K562 (cell line): ENCODE results near the gene DIAPH3. TPM values are rescaled to one million over a fixed set of nuclear protein-coding genes. Genes with fewer than 3 reads are reported as not detected.
A peak's percentile ranks its signal among the peaks of the same experiment; 100 is the strongest.

Experiments
- ATAC-seq: fragments of 200-7000 bp; cut with Tn5 transposase; 3 replicates; pipeline ENCODE4 v1.9.1; 2020; ENCODE audit warnings: moderate library complexity
- BruUV-seq: library from RNA; stranded (reverse); fragments of 400-500 nt; replicated peaks from 2 replicates; lab custom pipeline; 2021; lab: Mats Ljungman, UMichigan
- CTCF ChIA-PET: fragments of 300-600 bp; formaldehyde crosslinking; extraction: SDS; loops from one replicate; lab custom pipeline; 2021; ENCODE audit warnings: low intra/inter-chr PET ratio; lab: Yijun Ruan, JAX
- POLR2A ChIA-PET: fragments of 300-600, 350-650 bp; sonication (Branson Sonifier 250); formaldehyde crosslinking; extraction: SDS; loops from one replicate; lab custom pipeline; 2021; ENCODE audit warnings: antibody characterized with exemption, inconsistent platforms; lab: Yijun Ruan, JAX
- DNase-seq, 4 experiments: peaks; one replicate each; pipeline versions ENCODE4 v3.0.0 to v3.0.0-alpha.2; 2011 to 2018; ENCODE audit warnings: low spot score in 3 of 4, mixed read lengths in 3 of 4; ENCODE audit errors: extremely low read depth in 1 of 4
- FAIRE-seq: peaks from 2 replicates; lab custom pipeline; 2011; peaks lifted over from hg19 to GRCh38; lab: Jason Lieb, UNC
- H2AFZ ChIP-seq: 2 replicates; pipeline ENCODE4 v1.6.0; 2011; ENCODE audit warnings: low read depth, low read length, control low read depth, inconsistent platforms
- H3K27ac ChIP-seq: fragments of 200-600 bp; 3 replicates; pipeline ENCODE4 v1.8.0; 2011; ENCODE audit warnings: low read depth, mild to moderate bottlenecking, control low read depth, inconsistent platforms, low read length, moderate library complexity, mixed read lengths; ENCODE audit errors: extremely low read depth
- H3K27me3 ChIP-seq, 2 experiments: fragments of 300-600 bp in 1 of 2; 2 replicates in 1 of 2; 3 replicates in 1 of 2; pipeline versions ENCODE4 v1.6.0 to v1.8.0; 2011; ENCODE audit warnings: inconsistent platforms in 2 of 2, low read length in 2 of 2, mild to moderate bottlenecking in 1 of 2, mixed read lengths in 1 of 2, moderate library complexity in 1 of 2; ENCODE audit not compliant: control insufficient read depth in 2 of 2, insufficient read depth in 2 of 2
- H3K36me3 ChIP-seq: fragments of 300-600 bp; 3 replicates; pipeline ENCODE4 v1.8.0; 2011; ENCODE audit warnings: mild to moderate bottlenecking, low read length, inconsistent platforms; ENCODE audit not compliant: control insufficient read depth, insufficient read depth
- H3K4me1 ChIP-seq, 2 experiments: fragments of 200-600 bp in 1 of 2; replicated peaks in 1 of 2; 2 replicates in 1 of 2; 3 replicates in 1 of 2; pipeline versions ENCODE4 v1.5.1 to v1.8.0; 2011; ENCODE audit warnings: inconsistent platforms in 2 of 2, low read length in 2 of 2, mild to moderate bottlenecking in 1 of 2, mixed read lengths in 1 of 2, moderate library complexity in 1 of 2; ENCODE audit not compliant: control insufficient read depth in 2 of 2, insufficient read depth in 2 of 2
- H3K4me2 ChIP-seq: 2 replicates; pipeline ENCODE4 v1.6.1; 2011; ENCODE audit warnings: low read length, control low read depth, inconsistent platforms, mixed read lengths; ENCODE audit not compliant: insufficient read depth
- H3K4me3 ChIP-seq: fragments of 200-600 bp; sonication (generic), shearing (Covaris generic); 2 replicates; pipeline ENCODE4 v1.5.1; 2016; ENCODE audit warnings: control low read depth, inconsistent platforms
- H3K79me2 ChIP-seq: fragments of 200-600 bp; 3 replicates; pipeline ENCODE4 v1.8.0; 2011; ENCODE audit warnings: low read length, inconsistent platforms; ENCODE audit not compliant: control insufficient read depth, insufficient read depth
- H3K9ac ChIP-seq, 2 experiments: 2 replicates each; pipeline versions ENCODE4 v1.6.0 to v1.6.1; 2011; ENCODE audit warnings: low read depth in 2 of 2, low read length in 2 of 2, control low read depth in 1 of 2, inconsistent platforms in 1 of 2, mild to moderate bottlenecking in 1 of 2, mixed read lengths in 1 of 2; ENCODE audit not compliant: insufficient read depth in 1 of 2
- H3K9me1 ChIP-seq: one replicate; pipeline ENCODE4 v1.6.0; 2011; ENCODE audit warnings: inconsistent platforms, mild to moderate bottlenecking, low read length, moderate library complexity; ENCODE audit not compliant: control insufficient read depth, insufficient read depth
- H3K9me3 ChIP-seq: replicated peaks from 2 replicates; pipeline ENCODE4 v1.5.1; 2011; ENCODE audit warnings: low read depth, low read length, inconsistent platforms; ENCODE audit not compliant: control insufficient read depth, insufficient read depth
- H4K20me1 ChIP-seq: replicated peaks from 2 replicates; pipeline ENCODE4 v1.6.1; 2011; ENCODE audit warnings: low read length, inconsistent platforms, mixed read lengths; ENCODE audit not compliant: control insufficient read depth, insufficient read depth
- ELF4 ChIP-seq: fragments of 450-650 bp; formaldehyde crosslinking; IDR thresholded peaks from 2 replicates; pipeline ENCODE4 v1.4.0; 2022; ENCODE audit warnings: missing genetic modification characterization
- FOXK2 ChIP-seq, 2 experiments: fragments of 450-650 bp; IDR thresholded peaks in 1 of 2; conservative IDR thresholded peaks in 1 of 2; 2 replicates each; pipeline ENCODE4 v1.6.1; 2016; ENCODE audit warnings: low read depth in 2 of 2, mild to moderate bottlenecking in 1 of 2
- GATAD2B ChIP-seq: fragments of 450-650 bp; IDR thresholded peaks from 2 replicates; pipeline ENCODE4 v1.6.1; 2017; ENCODE audit warnings: mild to moderate bottlenecking, borderline replicate concordance
- NR2C1 ChIP-seq, 2 experiments: fragments of 450-650 bp; IDR thresholded peaks; 2 replicates each; pipeline ENCODE4 v1.6.1; 2017; ENCODE audit warnings: mild to moderate bottlenecking in 2 of 2, antibody characterized with exemption in 1 of 2, inconsistent platforms in 1 of 2, missing compliant biosample characterization in 1 of 2, missing genetic modification characterization in 1 of 2
- RBBP5 ChIP-seq: fragments of 200-600 bp; sonication (generic); IDR thresholded peaks from 2 replicates; pipeline ENCODE4 v1.6.1; 2012; ENCODE audit warnings: borderline replicate concordance, mild to moderate bottlenecking, low read length, control low read depth, inconsistent platforms; ENCODE audit not compliant: insufficient read depth, poor library complexity, severe bottlenecking
- SRSF3 ChIP-seq: fragments of 200-400 bp; formaldehyde crosslinking; IDR thresholded peaks from 2 replicates; pipeline ENCODE4 v1.6.1; 2016; ENCODE audit warnings: mild to moderate bottlenecking, low read length, moderate library complexity; ENCODE audit not compliant: insufficient read depth
- TRIM24 ChIP-seq, 2 experiments: fragments of 450-650 bp; IDR thresholded peaks; 2 replicates each; pipeline ENCODE4 v1.6.1; 2016
- WGBS: fragments of 100-300 bp; shearing (Covaris generic); methylation state at CpG from one replicate; pipeline ENCODE4 v1.1.6; 2016; ENCODE audit warnings: low coverage, mixed read lengths; ENCODE audit not compliant: insufficient coverage; ENCODE audit errors: missing lambda C conversion rate; 5-methylcytosine and 5-hydroxymethylcytosine counted together
- in situ Hi-C: fragments of 300-500 bp; cut with MboI; formaldehyde crosslinking; loops from 4 replicates; pipeline ENCODE4 v1.15.0; 2018; ENCODE audit warnings: inconsistent platforms, mixed read lengths
- intact Hi-C: fragments of 100-400 bp; cut with micrococcal nuclease; formaldehyde crosslinking; loops from 2 replicates; pipeline ENCODE4 v1.14.2; 2022
- polyA plus RNA-seq, 8 experiments: library from polyadenylated mRNA; depleted of rRNA in 4 of 8; stranded (reverse) in 5 of 8; unstranded in 3 of 8; fragments of >200 nt; fragmentation: Nextera tagmentation in 2 of 8; fragmentation: Illumina TruSeq in 1 of 8; extraction: Ambion mirVana in 2 of 8; extraction: Trizol in 1 of 8; gene quantifications; 2 replicates each; pipeline versions ENCODE4 v1.2.1 to v1.2.3, GENCODE V29; 2011 to 2014; ENCODE audit warnings: inconsistent platforms in 1 of 8, missing spikeins in 1 of 8
- total RNA-seq, 7 experiments: library from RNA; depleted of rRNA in 6 of 7; stranded (reverse); fragments of >200 nt in 6 of 7; fragmentation: Illumina TruSeq in 2 of 7; extraction: Trizol in 2 of 7; gene quantifications; 2 replicates each; pipeline versions ENCODE4 v1.2.1 to v1.2.3, GENCODE V29; 2011 to 2021; ENCODE audit warnings: low replicate concordance in 1 of 7
- TF ChIP-seq, protein P1 (sequence below): fragments of 250-450 bp; sonication (Bioruptor Pico); IDR thresholded peaks from 2 replicates; pipeline ENCODE4 v1.8.0; 2021; ENCODE audit warnings: borderline replicate concordance, mild to moderate bottlenecking, moderate library complexity; ENCODE audit not compliant: poor library complexity, severe bottlenecking
- TF ChIP-seq, protein P2 (sequence below): fragments of 450-650 bp; IDR thresholded peaks from 2 replicates; pipeline ENCODE4 v1.6.1; 2016; ENCODE audit warnings: missing biosample characterization, missing genetic modification characterization
- TF ChIP-seq, protein P3 (sequence below): fragments of 450-650 bp; IDR thresholded peaks from 2 replicates; pipeline ENCODE4 v1.6.1; 2017; ENCODE audit warnings: mild to moderate bottlenecking, moderate library complexity
- TF ChIP-seq, protein P4 (sequence below), 2 experiments: fragments of 450-650 bp; IDR thresholded peaks; 2 replicates each; pipeline ENCODE4 v1.6.1; 2018; ENCODE audit warnings: mild to moderate bottlenecking in 2 of 2, low read depth in 1 of 2; ENCODE audit not compliant: partially characterized antibody in 2 of 2
- TF ChIP-seq, protein P5 (sequence below), 2 experiments: fragments of 450-650 bp in 1 of 2; sonication (generic) in 1 of 2; formaldehyde crosslinking in 1 of 2; IDR thresholded peaks in 1 of 2; conservative IDR thresholded peaks in 1 of 2; 2 replicates each; pipeline versions ENCODE4 v1.6.1 to v1.8.1; 2016 to 2023; ENCODE audit warnings: mild to moderate bottlenecking in 2 of 2, moderate library complexity in 2 of 2, inconsistent platforms in 1 of 2, missing genetic modification reagents in 1 of 2

DIAPH3 gene
- total and polyA plus RNA-seq, 9 of the 15 experiments (the other 6 are each of a cell fraction or from before 2014, with no cell fraction given), result 9.0 to 18.7 (median 14.7) TPM

DNA sequence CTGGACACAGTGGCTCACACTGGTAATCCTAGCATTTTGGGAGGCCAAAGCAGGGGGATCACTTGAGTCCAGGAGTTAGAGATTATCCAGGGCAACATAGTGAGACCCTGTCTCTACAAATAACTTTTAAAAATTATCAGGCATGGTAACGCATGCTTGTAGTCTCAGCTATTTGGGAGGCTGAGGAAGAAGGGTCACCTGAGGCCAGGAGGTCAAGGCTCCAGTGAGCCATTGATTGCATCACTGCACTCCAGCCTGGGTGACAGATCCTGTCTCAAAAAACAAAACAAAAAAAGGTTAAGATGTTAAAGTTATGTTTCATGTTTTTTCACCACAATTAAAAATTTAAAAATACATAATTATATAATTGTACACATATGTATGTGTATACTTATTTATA, 19.2 kb upstream of the DIAPH3 start:
- peak; percentile 69 for ATAC-seq
- ChIA-PET POLR2A (no interaction called here), CTCF (no interaction called here)
- in situ Hi-C loops (no loop called here), intact Hi-C loops (no loop called here)
- H4K20me1 ChIP-seq, result no peaks in the 10 kb centered on the region
- H3K4me1 ChIP-seq, result no peaks in the 10 kb centered on the region
- 33% methylated on average over 1 of the region's 1 CpG for WGBS
- DNase-seq, result no peak
- no peaks in the 10 kb centered on the region for H3K27me3 ChIP-seq
- H3K27ac ChIP-seq, result no peak overlapping the region
- H3K36me3 ChIP-seq, result no peaks in the 10 kb centered on the region
- H3K4me3 ChIP-seq, result no peak overlapping the region
- no peak overlapping the region for H2AFZ ChIP-seq
- H3K9me3 ChIP-seq, result no peaks in the 10 kb centered on the region
- no peak overlapping the region for H3K4me2 ChIP-seq
- H3K9ac ChIP-seq, result no peak overlapping the region
- no peak for FAIRE-seq
- no TSS peak for BruUV-seq
- no peaks in the 10 kb centered on the region for H3K9me1 ChIP-seq
- H3K79me2 ChIP-seq, result no peaks in the 10 kb centered on the region
- TF ChIP-seq, protein P1, sequence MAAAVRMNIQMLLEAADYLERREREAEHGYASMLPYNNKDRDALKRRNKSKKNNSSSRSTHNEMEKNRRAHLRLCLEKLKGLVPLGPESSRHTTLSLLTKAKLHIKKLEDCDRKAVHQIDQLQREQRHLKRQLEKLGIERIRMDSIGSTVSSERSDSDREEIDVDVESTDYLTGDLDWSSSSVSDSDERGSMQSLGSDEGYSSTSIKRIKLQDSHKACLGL (CRISPR knock-in tag), result no peak
- TF ChIP-seq RBBP5, result no peak
- TF ChIP-seq SRSF3, result no peak
- TF ChIP-seq GATAD2B, result no peak
- TF ChIP-seq, protein P2, sequence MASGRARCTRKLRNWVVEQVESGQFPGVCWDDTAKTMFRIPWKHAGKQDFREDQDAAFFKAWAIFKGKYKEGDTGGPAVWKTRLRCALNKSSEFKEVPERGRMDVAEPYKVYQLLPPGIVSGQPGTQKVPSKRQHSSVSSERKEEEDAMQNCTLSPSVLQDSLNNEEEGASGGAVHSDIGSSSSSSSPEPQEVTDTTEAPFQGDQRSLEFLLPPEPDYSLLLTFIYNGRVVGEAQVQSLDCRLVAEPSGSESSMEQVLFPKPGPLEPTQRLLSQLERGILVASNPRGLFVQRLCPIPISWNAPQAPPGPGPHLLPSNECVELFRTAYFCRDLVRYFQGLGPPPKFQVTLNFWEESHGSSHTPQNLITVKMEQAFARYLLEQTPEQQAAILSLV (tag), result peak; percentile 54
- TF ChIP-seq FOXK2 (conservative IDR thresholded peaks at IDR 0.05 in 1 of 2, IDR thresholded peaks at IDR 0.05 in 1 of 2; ENCODE audit: low read depth in 2 of 2), result no peak
- TF ChIP-seq, protein P3, sequence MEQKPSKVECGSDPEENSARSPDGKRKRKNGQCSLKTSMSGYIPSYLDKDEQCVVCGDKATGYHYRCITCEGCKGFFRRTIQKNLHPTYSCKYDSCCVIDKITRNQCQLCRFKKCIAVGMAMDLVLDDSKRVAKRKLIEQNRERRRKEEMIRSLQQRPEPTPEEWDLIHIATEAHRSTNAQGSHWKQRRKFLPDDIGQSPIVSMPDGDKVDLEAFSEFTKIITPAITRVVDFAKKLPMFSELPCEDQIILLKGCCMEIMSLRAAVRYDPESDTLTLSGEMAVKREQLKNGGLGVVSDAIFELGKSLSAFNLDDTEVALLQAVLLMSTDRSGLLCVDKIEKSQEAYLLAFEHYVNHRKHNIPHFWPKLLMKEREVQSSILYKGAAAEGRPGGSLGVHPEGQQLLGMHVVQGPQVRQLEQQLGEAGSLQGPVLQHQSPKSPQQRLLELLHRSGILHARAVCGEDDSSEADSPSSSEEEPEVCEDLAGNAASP, result peak; percentile 42; the same call in 1 of the 2 replicates
- peak in 1 of 2 experiments; percentile 19; a peak in 1 of 4 replicates for TF ChIP-seq TRIM24 (IDR thresholded peaks at IDR 0.05)
- TF ChIP-seq NR2C1 (IDR thresholded peaks at IDR 0.05), result 0 out of 2 replicates have a peak, but pooled peaks have one; percentile 21
- TF ChIP-seq NR2C1 (tag; IDR thresholded peaks at IDR 0.05), result peak; percentile 71
- TF ChIP-seq, protein P4, sequence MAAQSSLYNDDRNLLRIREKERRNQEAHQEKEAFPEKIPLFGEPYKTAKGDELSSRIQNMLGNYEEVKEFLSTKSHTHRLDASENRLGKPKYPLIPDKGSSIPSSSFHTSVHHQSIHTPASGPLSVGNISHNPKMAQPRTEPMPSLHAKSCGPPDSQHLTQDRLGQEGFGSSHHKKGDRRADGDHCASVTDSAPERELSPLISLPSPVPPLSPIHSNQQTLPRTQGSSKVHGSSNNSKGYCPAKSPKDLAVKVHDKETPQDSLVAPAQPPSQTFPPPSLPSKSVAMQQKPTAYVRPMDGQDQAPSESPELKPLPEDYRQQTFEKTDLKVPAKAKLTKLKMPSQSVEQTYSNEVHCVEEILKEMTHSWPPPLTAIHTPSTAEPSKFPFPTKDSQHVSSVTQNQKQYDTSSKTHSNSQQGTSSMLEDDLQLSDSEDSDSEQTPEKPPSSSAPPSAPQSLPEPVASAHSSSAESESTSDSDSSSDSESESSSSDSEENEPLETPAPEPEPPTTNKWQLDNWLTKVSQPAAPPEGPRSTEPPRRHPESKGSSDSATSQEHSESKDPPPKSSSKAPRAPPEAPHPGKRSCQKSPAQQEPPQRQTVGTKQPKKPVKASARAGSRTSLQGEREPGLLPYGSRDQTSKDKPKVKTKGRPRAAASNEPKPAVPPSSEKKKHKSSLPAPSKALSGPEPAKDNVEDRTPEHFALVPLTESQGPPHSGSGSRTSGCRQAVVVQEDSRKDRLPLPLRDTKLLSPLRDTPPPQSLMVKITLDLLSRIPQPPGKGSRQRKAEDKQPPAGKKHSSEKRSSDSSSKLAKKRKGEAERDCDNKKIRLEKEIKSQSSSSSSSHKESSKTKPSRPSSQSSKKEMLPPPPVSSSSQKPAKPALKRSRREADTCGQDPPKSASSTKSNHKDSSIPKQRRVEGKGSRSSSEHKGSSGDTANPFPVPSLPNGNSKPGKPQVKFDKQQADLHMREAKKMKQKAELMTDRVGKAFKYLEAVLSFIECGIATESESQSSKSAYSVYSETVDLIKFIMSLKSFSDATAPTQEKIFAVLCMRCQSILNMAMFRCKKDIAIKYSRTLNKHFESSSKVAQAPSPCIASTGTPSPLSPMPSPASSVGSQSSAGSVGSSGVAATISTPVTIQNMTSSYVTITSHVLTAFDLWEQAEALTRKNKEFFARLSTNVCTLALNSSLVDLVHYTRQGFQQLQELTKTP (IDR thresholded peaks at IDR 0.05; ENCODE audit: low read depth in 1 of 2, partially characterized antibody in 2 of 2), result no peak
- no peak for TF ChIP-seq ELF4 (CRISPR knock-in tag)
- TF ChIP-seq, protein P5, sequence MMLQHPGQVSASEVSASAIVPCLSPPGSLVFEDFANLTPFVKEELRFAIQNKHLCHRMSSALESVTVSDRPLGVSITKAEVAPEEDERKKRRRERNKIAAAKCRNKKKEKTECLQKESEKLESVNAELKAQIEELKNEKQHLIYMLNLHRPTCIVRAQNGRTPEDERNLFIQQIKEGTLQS (IDR thresholded peaks at IDR 0.05), result peak; percentile 88
- TF ChIP-seq, protein P5 (CRISPR knock-in tag; conservative IDR thresholded peaks at IDR 0.05), result no peak
